Ascending aorta (tissue), 2 donors: Measurements from ENCODE around the gene KMT5C. TPM values are rescaled to one million over a fixed set of nuclear protein-coding genes. Genes with fewer than 3 reads are reported as not detected.

ENCODE experiments used
- DNase-seq, 2 donors: peaks; one replicate each; pipeline ENCODE4 v3.0.0-alpha.2; 2019; ENCODE audit warnings: low spot score in 2 of 2
- H3K27ac ChIP-seq, 2 donors: fragments of 200-600 bp; sonication (generic); one replicate each; pipeline ENCODE4 v1.5.1; 2016 to 2017; ENCODE audit warnings: mild to moderate bottlenecking in 1 of 2
- H3K27me3 ChIP-seq: fragments of 200-600 bp; sonication (generic); one replicate; pipeline ENCODE4 v1.5.1; 2017
- H3K36me3 ChIP-seq, 2 donors: fragments of 200-600 bp; sonication (generic); one replicate each; pipeline ENCODE4 v1.5.1; 2016
- H3K4me1 ChIP-seq, 2 donors: fragments of 200-600 bp; sonication (generic); one replicate each; pipeline ENCODE4 v1.5.1; 2016 to 2017; ENCODE audit warnings: mild to moderate bottlenecking in 1 of 2
- H3K4me3 ChIP-seq, 2 donors: fragments of 200-600 bp; sonication (generic); one replicate each; pipeline ENCODE4 v1.5.1; 2016 to 2017; ENCODE audit warnings: mild to moderate bottlenecking in 1 of 2
- H3K9me3 ChIP-seq, 2 donors: fragments of 200-600 bp; sonication (generic); one replicate each; pipeline ENCODE4 v1.5.1; 2016
- CTCF ChIP-seq, 3 experiments: fragments of 200-600 bp in 2 of 3; fragments of 450-650 bp in 1 of 3; sonication (generic) in 2 of 3; IDR thresholded peaks; one replicate each; pipeline ENCODE4 v1.5.1; 2016 to 2019; ENCODE audit warnings: antibody characterized with exemption in 3 of 3, mild to moderate bottlenecking in 1 of 3, moderate library complexity in 1 of 3
- intact Hi-C: fragments of 100-400 bp; cut with DNase I; formaldehyde crosslinking; loops from one replicate; pipeline ENCODE4 v1.15.1; 2023
- total RNA-seq: library from RNA; depleted of rRNA; stranded (reverse); fragments of >200 nt; gene quantifications from one replicate; pipeline ENCODE4 v1.1.0, GENCODE V29; 2016

KMT5C gene
- total RNA-seq, 1 donor from 2014 or later: 21.7 TPM

GRCh38 chr19:55368701-55369563 lies 29.3 kb downstream of the KMT5C start:
- intact Hi-C loops: no loop called here
- Histone ChIP-seq H3K27me3 (peaks cover 11% of the 10 kb centered on the region), H3K4me1 (peaks cover 0 to 5% of the 10 kb centered on the region in 2 donors), H3K27ac (no peak overlapping the region), H3K4me3 (peak overlapping the region; percentile 43 to 50), H3K9me3 (no peaks in the 10 kb centered on the region), H3K36me3 (no peaks in the 10 kb centered on the region)
- no peak for TF ChIP-seq CTCF (IDR thresholded peaks at IDR 0.05)
- no peak for DNase-seq

- Histone ChIP-seq H3K27ac (no peak overlapping the region), H3K4me3 (peak overlapping the region in 1 of 2 donors; percentile 32), H3K9me3 (no peaks in the 10 kb centered on the region), H3K4me1 (peaks cover 0 to 5% of the 10 kb centered on the region in 2 donors), H3K36me3 (no peaks in the 10 kb centered on the region), H3K27me3 (peaks cover 14% of the 10 kb centered on the region)
- intact Hi-C loops: no loop called here
- DNase-seq: no peak
- no peak for TF ChIP-seq CTCF (IDR thresholded peaks at IDR 0.05)
Observed at GRCh38 chr19:55369653-55370304, 30.1 kb downstream of the KMT5C start.

GRCh38 chr19:55370305-55370988 lies 30.8 kb downstream of the KMT5C start, which contains the start of gene IL11:
IL11 (minus strand) TSS chr19:55370463; CDS start chr19:55370310, 153 bp downstream.
- no peaks in the 10 kb centered on the region for H3K9me3 ChIP-seq
- no peaks in the 10 kb centered on the region for H3K36me3 ChIP-seq
- intact Hi-C loops: no loop called here
- DNase-seq: no peak
- peaks cover 14% of the 10 kb centered on the region for H3K27me3 ChIP-seq
- no peak within 1 kb of the TSS for H3K27ac ChIP-seq
- TF ChIP-seq CTCF (IDR thresholded peaks at IDR 0.05): no peak
- H3K4me3 ChIP-seq: peak within 1 kb of the TSS; percentile 43 to 50
- H3K4me1 ChIP-seq: peaks cover 0 to 5% of the 10 kb centered on the region in 2 donors

- H3K36me3 ChIP-seq: no peaks in the 10 kb centered on the region
- H3K4me3 ChIP-seq: no peak overlapping the region
- no peak for DNase-seq
- no peaks in the 10 kb centered on the region for H3K9me3 ChIP-seq
- peaks cover 18% of the 10 kb centered on the region for H3K27me3 ChIP-seq
- H3K4me1 ChIP-seq: peaks cover 0 to 5% of the 10 kb centered on the region in 2 donors
- intact Hi-C loops: no loop called here
- H3K27ac ChIP-seq: no peak overlapping the region
- TF ChIP-seq CTCF (IDR thresholded peaks at IDR 0.05): no peak
Observed at GRCh38 chr19:55372316-55373081, 32.8 kb downstream of the KMT5C start.
